GM21381 (cell line): ENCODE results near the gene PRKCA.
"Not testable (repeated sequence)": the region's sequence is repeated elsewhere in the genome, so short reads cannot be mapped to it uniquely, and the experiment has no call there.

Source experiments
- ATAC-seq: cut with Tn5 transposase; IDR thresholded peaks from one replicate; pipeline ENCODE4 v1.9.1; 2021; ENCODE audit warnings: mild to moderate bottlenecking, moderate library complexity; ENCODE audit not compliant: unreplicated experiment

The PRKCA gene

GRCh38 chr17:66476014-66476413 lies 173.6 kb downstream of the PRKCA start:
- ATAC-seq = no peak

GRCh38 chr17:66477615-66478283 lies 175.3 kb downstream of the PRKCA start:
- ATAC-seq = no peak

- ATAC-seq = not testable (repeated sequence)
Observed at GRCh38 chr17:66479230-66479889, 176.9 kb downstream of the PRKCA start.

GRCh38 chr17:66480243-66480642 lies 177.8 kb downstream of the PRKCA start:
- no peak for ATAC-seq

GRCh38 chr17:66480802-66481201 lies 178.4 kb downstream of the PRKCA start:
- no peak for ATAC-seq

- no peak for ATAC-seq
Observed at GRCh38 chr17:66481271-66481670, 178.9 kb downstream of the PRKCA start.

GRCh38 chr17:66483906-66484305 lies 181.5 kb downstream of the PRKCA start:
- ATAC-seq = no peak

- ATAC-seq = no peak
Observed at GRCh38 chr17:66485309-66485947, 183.0 kb downstream of the PRKCA start.

GRCh38 chr17:66487121-66487520 lies 184.7 kb downstream of the PRKCA start:
- no peak for ATAC-seq

- no peak for ATAC-seq
Observed at GRCh38 chr17:66487981-66488468, 185.6 kb downstream of the PRKCA start.

GRCh38 chr17:66488864-66489263 lies 186.5 kb downstream of the PRKCA start:
- ATAC-seq = no peak

GRCh38 chr17:66489576-66489975 lies 187.2 kb downstream of the PRKCA start:
- ATAC-seq = not testable (repeated sequence)

- no peak for ATAC-seq
Observed at GRCh38 chr17:66491213-66491612, 188.8 kb downstream of the PRKCA start.

- no peak for ATAC-seq
Observed at GRCh38 chr17:66491665-66492064, 189.3 kb downstream of the PRKCA start.

GRCh38 chr17:66492080-66492479 lies 189.7 kb downstream of the PRKCA start:
- no peak for ATAC-seq

GRCh38 chr17:66492561-66493005 lies 190.2 kb downstream of the PRKCA start:
- ATAC-seq = no peak

- no peak for ATAC-seq
Observed at GRCh38 chr17:66493283-66494019, 191.0 kb downstream of the PRKCA start.

GRCh38 chr17:66494023-66494803 lies 191.8 kb downstream of the PRKCA start:
- no peak for ATAC-seq

- no peak for ATAC-seq
Observed at GRCh38 chr17:66495035-66495434, 192.6 kb downstream of the PRKCA start.

- ATAC-seq = no peak
Observed at GRCh38 chr17:66496306-66496705, 193.9 kb downstream of the PRKCA start.
